HG03442 (cell line): Measurements from ENCODE around the gene MTAP.
A peak's percentile ranks its signal among the peaks of the same experiment; 100 is the strongest.
"Not testable (repeated sequence)": the region's sequence is repeated elsewhere in the genome, so short reads cannot be mapped to it uniquely, and the experiment has no call there.

ENCODE experiments used
- ATAC-seq: cut with Tn5 transposase; IDR thresholded peaks from one replicate; pipeline ENCODE4 v1.9.1; 2021; ENCODE audit warnings: mild to moderate bottlenecking, moderate library complexity; ENCODE audit not compliant: unreplicated experiment

MTAP gene

DNA sequence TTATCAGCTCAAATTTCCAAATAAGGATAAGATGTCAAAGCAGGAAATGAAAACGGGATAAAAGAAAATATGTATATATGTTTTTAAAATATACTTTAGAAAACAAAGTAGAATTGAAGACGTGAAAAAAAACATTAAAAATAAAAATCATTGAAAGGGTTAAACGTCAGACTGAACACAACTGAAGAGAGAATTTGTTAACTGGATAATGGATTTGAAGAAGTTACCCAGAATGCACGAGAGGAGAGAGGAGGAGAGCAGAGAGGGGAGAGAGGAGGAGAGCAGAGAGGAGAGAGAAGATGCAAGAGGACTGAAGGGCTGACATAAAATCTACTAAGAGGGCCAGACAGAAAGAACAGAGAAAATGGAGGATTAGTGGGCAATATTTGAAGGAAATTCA is 103.8 kb downstream of the MTAP start:
- no peak for ATAC-seq

DNA sequence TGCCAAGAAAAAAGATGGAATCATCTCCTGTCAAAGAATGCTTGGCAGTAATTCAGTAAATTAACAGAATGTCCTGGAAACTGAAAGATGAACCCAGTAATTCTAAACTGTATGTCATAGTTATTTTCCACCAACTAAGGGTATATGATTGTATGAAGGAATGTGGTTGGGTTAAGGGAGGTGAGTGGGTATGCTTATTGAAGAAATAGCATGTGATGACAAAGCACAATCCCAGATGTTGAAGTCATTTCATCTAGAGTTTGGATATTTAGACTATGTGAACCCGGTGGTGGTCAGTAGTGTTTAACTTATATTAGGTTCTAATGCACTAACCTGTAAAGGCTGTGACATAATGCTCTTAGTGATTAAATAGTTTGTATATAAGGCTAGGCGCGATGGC is 104.4 kb downstream of the MTAP start:
- ATAC-seq, result no peak

DNA sequence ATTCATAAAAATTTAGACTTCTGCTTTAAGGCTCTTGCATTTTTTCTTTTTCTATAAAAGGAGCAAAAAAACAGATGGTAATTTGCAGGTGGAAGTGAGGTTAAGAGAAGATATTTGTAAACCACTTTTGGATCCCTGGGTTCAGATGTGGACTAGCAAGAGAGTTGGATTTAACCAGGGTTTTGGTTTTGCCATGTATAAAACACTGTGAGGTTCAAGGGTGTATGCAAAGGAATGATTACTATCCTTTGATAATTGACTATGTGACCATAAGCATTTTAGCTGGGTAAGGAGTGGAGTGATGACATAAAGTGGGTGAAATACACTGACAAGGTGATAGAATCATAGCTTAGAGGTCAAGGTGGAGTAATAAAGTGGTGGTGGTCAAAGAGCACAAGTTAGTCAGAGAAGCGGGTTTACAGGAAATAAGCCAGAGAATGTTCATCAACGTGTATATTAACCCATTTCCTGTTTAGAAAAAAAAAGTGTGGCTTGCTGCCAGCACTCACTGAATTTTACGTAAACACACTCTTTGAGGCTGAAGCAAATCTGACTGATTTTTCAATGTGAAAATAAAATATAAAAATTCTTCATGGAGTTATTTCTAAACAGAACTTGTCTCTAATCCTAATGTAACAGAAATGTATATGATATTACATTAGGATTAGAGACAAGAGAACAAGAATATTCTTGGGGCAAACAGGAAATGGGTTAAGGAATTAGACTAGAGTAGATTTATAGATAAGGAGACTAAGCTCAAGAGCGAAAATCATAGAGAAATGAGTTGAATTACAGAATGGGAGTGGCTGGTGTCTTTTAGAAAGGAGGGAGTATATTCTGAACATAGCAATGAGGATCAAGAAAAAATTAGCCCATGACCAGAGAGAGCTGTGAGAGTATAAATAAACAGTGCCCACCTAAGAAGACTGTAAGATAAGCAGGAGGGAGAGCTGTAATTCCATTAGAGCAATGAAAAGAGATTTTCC is 117.2 kb downstream of the MTAP start:
- ATAC-seq, result peak; percentile 86

DNA sequence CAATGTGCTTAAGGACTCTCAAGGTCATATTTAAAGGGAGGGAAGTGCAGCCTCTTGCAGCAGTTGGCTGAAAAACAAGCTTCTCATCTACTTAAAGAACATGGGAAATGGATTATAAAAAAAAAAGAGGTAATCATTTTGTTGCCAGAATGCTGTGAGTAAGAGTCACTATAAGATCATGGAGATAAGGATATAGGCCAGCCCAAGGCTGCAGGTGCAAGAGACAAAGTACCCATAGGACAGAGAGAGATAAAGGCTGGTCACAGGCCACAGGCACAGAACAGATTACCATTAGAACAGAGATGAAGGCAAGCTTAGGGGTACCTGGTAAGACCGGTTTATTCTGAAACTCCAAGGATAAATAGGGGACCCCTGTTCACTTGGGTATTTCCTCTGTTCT is 121.3 kb downstream of the MTAP start:
- no peak for ATAC-seq

DNA sequence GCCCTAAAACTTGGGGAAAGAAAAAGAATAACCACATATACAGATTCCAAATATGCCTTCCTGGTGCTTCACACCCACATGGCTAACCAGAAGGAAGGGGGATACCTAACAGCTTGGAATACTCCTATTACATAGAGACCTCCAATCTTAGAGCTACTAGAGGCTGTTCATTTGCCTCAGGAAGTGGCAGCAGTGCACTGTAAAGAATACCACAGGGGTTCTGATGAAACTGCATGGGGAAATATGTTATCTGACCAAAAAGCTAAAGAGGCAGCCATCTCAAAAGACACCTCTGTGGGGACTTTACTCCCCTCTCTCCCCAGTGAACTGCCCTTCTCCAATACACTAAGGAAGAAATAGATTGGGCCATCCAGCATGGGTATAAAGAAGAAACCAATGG is 125.3 kb downstream of the MTAP start:
- ATAC-seq, result no peak

DNA sequence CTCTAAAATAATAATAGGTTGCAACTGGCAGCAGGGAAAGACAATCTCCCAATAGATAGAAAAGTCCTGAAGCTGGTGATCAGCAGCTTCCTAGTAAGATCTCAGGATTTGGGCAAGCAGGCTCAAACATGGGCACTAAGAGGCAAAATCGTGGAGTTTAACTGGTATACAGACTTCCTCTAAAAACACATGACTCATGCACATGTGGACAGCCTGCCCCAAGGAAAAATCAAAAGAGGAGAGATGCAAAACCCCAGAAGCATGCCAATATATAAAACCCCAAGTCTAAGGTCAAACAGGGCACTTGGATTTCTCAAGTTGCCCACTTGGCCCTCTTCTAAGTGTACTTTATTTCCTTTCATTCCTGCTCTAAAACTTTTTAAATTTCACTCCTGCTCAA is 129.0 kb downstream of the MTAP start:
- ATAC-seq, result no peak

DNA sequence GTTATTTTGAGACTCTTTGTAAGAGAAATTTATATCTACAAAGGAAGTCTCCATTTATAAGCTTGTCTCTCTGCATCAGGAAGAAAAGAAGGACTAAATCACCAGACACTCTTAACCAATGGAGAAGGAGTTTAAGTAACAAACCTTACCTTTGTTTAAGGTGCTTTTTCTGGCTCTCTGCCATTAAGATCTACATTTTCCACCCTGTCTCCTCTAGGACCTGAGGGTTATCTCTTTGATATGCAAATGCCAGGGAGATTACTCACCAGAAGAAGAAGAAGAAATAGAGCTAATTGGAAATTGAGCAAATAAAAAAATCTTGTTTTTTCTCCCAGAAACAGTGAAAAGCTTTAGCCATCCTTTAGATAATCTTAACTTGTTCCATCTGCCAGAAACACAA is 130.8 kb downstream of the MTAP start:
- ATAC-seq, result no peak

DNA sequence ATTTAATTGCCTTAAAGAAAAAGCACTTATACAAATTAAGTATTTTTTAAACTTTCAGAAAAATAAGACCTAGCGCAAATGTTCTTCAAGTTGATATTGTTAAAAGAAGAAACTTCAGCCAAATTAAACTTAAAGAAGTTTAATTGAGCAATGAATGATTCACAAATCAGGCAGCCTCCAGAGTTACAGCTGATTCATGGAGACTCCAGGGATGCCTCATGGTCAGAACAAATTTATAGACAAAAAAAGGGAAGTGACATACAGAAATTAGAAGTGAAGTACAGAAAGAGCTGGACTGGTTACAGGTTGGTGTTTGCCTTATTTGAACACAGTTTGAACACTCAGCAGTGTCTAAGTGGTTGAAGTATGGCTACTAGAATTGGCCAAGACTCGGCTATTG is 131.4 kb downstream of the MTAP start:
- ATAC-seq, result no peak

DNA sequence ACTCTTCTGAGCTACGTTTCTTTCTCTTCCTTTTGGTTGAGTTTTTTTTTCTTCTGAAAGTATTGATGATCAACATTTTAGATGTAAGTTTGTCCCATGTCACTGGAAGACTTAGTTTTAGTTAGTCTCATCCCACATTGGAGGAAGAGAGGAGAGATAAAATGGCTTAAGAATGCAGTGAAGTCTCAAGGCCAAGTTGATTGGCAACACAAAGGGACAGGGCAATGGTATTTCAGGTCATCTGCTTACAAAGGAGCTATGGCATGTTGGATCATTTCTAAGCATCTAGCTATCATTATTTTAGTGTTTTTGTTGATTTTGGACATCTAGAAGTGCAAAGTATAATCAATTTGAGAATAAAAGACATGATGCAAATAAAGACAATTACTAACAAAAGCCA is 133.2 kb downstream of the MTAP start:
- ATAC-seq, result no peak

DNA sequence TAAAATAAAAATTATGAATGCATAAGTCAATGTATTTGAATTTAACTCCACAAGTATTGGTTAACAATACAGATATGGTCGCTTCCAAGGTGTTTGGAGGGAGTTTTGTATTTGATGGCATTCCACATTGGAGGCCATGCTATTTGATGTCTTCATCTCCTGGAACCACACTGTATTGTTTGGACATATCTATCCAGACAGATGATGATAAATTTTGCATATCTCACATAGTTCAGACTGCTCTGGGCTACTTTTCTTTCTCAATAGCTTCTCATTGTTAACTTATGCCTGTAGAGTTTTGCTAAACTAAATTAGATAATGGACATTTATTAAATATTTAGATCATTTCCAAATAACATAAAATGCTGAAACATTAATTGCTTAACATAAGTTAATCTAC is 133.7 kb downstream of the MTAP start:
- ATAC-seq, result no peak

DNA sequence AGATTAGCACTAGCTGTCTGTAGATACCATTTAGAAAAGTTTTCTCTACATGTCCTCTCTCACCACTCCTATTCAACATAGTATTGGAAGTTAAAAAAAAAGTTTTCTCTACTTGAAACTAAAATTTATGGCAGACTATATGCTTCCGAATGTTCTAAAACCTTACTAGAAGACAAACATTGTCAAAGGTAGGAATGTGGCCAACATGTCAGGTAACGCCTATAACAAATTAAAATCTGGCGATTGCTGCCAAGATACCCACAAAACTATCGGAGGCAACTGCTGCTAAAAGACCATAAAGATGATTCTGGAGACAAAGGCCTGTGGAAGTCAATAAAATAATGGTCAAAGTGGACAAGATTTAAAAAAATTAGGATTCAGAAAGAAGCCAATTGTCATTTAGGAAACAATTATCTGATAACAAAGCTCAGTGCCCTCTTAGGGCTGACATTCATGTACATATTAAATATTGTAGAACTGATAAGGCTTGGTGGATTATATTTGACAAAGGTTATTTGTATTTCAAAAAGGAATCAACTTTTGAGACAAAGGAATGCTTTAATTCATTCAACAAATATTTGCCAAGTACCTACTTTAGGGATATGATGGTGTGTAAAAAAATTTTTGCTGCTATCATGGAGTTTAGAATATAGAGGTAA is 139.0 kb downstream of the MTAP start:
- ATAC-seq, result no peak

DNA sequence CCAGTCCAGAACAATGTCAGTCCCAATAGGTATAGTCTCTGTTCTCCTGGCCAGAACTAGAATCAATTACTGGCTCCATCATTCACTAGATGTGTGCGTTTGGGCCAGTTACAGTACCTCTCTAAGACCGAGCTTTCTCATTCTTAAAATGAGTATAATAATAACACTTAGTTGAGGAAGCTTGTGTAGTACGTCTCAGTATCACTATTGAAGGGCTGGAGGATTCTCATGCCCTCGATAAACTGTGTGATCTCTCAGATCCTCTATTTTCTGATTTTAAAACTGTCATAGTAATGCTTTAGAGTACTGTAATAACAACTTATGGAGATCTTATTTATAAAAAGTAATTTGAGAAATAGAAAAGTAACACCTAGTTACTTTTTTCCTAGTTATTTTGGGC is 141.0 kb downstream of the MTAP start:
- ATAC-seq, result peak; percentile 55

DNA sequence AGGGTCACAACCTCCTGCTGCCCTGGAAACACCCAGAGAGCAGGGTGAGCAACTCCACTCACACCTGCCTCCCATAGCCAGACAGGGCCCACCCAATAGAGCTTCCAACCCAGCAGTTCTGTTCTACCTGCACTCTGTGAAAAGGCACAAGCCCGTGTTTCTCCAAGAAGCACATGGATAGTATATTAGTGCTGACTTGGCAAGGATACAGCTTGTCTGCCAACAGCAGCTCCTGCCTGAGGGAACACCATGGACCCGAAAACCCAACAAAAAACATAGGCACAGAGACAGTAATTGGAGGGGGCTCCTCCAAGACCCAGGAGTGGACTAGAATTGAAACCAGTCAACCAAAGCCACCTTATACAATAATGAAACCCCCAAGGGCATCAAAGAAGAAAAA is 143.2 kb downstream of the MTAP start:
- no peak for ATAC-seq

DNA sequence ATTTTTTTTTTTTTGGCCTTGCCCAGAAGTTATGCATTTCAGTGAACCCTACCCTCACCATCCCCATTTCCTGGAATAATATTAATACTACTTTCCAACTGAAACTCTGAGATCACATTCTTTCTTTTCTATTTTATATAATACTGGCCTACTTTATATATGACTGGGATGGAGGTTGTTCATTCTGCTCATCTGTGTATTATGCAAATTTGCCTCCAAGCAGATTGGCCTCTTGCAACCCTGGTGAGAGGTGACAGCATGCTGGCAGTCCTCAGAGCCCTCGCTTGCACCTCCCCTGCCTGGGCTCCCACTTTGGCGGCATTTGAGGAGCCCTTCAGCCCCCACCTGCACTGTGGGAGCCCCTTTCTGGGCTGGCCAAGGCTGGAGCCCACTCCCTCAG is 156.4 kb downstream of the MTAP start:
- ATAC-seq, result no peak

DNA sequence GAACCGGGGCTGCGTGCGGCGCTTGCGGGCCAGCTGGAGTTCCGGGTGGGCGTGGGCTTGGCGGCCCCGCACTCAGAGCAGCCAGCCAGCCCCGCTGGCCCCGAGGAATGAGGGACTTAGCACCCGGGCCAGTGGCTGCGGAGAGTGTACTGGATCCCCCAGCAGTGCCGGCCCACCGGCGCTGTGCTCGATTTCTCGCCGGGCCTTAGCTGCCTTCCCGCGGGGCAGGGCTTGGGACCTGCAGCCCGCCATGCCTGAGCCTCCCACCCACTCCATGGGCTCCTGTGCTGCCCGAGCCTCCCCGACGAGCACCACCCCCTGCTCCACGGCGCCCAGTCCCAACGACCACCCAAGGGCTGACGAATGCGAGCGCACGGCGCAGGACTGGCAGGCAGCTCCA is 156.8 kb downstream of the MTAP start:
- not testable (repeated sequence) for ATAC-seq

DNA sequence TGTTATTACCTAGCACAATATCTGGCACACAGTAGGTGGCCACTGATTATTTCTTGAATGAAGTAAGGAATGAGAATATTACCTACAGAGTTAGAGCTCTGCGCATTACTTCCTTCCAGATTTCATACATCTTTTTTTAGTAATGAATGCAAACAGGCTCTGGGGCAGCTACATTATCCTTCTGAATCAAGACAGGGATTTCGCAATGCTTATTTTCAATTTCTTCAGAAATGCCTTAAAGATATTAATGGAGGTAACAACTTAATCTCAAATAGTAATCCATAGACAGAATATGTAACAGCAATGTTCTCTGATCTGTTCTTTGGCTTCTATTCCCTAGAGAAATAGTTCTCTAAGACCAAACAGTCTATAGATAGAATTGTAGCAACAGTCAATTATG is 159.1 kb downstream of the MTAP start:
- no peak for ATAC-seq

DNA sequence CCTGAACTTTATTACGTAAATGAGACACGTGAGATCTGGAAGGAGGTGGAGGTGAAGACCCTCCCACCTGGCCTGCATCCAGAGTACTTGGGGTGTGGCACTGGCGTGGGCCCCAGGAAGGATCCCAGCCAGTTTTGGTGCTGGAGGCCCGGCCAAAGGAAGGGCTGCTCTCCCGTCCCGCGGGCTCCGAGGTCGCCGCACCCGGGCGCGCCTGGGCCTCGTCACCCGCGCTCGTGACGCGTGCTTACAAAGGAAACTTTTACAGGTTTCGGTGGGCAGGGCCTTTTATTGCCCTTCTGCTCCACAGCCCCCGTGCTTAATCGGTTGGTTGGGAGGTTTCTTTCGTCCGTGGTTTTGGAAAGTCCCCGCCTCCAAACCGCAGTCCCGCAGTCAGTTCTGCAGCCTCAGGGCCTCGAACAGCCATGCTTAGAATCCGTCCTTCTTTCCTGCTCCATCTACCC is 162.5 kb downstream of the MTAP start:
- ATAC-seq, result peak; percentile 60

DNA sequence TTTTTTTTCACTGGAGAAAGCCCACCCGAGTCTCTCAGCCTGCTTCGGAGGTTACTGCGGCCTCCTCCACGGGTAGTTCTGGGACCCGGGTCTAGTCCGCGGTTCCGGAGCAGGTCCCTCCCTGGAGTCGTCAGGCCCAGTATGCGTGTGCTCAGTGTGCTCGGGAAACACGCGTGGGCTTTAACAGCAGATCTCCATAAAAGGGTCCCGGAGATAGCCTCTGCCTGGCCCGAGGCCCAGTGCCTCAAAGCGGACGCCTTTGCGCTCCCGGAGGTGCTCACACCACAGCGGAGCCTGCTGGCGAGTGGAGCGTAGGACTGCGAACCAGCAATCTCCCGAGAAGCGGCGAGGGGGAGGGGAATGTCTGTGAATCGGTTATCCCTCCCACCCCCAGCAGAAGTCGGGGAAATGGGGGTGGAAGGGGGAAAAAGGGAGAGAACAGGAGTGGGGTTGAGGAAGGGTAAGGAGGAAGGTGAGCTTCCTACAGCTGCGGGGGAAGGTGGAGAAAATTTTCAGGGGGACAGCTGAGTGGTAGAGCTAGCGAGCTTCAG is 163.0 kb downstream of the MTAP start:
- peak; percentile 87 for ATAC-seq

DNA sequence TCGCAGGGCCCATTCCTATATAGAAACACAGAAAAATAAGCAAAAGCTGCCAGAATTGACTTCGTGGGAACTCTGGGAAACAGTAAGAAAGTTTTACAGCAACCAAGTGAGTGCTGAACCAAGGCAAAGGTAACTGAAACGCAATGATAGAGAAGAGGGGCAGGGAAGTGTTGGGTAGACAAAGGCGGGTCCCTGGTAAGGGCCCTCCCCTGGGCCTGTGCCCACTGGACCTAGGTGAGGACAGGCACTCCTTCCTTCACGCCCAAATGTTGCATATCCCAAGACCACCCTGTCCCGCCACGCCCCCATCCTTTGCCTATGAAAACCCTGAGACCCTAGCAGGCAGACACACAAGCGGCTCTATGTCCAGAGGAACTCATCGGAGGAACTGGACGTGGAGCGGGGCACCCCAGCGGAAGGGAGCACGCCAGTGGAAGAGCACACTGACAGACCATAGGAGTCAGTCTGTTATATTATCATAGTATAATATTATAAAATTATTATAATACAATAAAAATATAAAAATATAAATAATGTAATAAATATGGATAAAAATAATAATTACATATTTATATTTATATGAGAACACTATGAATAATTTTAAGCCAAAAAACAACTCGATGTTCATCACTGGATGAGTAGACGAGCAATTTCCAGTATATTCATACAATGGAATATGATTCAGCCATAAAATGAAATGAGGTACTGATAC is 163.9 kb downstream of the MTAP start:
- no peak for ATAC-seq

DNA sequence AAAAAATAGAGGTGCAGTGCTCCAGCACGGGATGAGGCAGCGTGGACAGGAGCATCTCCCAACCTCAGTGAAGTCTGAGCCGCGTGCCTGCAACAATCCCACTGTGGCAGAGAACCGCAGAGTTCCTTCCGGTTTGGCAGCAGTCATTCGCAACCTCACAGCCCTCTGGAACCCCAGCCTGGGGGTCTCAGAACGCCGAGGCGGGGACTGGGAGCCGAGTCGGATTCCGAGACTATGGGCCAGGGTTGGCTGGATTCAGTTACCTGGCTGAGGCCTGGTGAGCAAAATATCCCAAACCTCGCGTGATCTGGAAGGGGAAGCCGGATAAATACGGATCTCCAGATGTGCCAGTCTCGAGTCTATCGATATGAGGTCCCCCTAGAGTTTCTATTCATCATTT is 164.7 kb downstream of the MTAP start:
- no peak for ATAC-seq

DNA sequence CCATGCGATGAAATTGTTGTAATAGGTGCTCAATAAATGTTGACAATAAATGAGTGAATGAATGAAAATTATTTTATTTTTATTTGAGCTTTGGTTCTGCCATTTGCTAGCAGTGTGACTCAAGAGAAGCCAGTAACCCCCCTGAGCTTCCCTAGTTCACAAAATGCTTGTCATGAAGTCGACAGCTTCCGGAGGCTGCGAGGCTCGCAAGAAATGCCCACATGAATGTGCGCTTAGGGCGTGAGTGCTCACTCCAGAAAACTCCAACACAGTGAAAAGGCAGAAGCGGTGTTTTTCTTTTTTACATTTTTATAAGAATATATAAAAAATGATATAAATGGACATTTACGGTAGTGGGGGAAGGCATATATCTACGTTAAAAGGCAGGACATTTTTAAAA is 165.3 kb downstream of the MTAP start:
- no peak for ATAC-seq
